MM.1S (cell line): ENCODE measurements around the gene EML5.

Experiments
- CTCF ChIP-seq: fragments of 300-600 bp; sonication (generic); IDR thresholded peaks from 2 replicates; pipeline ENCODE4 v1.5.1; 2016; ENCODE audit warnings: antibody characterized with exemption, low read length, mixed read lengths
- EZH2 ChIP-seq: fragments of 300-600 bp; sonication (generic); optimal IDR thresholded peaks from 2 replicates; pipeline ENCODE3; 2017; ENCODE audit warnings: low read depth, mild to moderate bottlenecking, antibody characterized with exemption, low read length, mixed read lengths
- EZH2phosphoT487 ChIP-seq: fragments of 300-600 bp; sonication (generic); IDR thresholded peaks from 2 replicates; pipeline ENCODE4 v1.6.1; 2018; ENCODE audit warnings: antibody characterized with exemption, low read length

DNA sequence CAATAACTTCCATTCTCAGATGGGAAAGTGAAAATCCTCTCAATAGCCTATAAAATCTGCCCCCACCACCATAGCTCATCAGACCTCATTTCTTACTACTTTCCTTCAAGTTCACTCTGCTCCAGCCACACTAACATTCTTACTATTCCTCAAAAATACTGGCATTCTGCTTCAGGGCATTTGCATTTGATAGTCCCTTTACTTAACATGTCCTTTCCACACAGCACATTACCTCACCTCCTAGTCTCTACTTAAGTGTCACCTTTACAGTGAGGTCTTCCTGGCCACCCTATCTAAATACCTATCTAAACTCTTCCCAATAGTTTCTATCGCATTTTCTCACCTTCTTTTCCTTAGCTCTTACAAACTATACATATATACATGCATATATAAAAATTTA lies 6.8 kb downstream of the EML5 start:
- TF ChIP-seq CTCF (no peak), EZH2 (no peak), EZH2phosphoT487 (no peak)
